ENCODE results near the gene INTS3.

The INTS3 gene

DNA sequence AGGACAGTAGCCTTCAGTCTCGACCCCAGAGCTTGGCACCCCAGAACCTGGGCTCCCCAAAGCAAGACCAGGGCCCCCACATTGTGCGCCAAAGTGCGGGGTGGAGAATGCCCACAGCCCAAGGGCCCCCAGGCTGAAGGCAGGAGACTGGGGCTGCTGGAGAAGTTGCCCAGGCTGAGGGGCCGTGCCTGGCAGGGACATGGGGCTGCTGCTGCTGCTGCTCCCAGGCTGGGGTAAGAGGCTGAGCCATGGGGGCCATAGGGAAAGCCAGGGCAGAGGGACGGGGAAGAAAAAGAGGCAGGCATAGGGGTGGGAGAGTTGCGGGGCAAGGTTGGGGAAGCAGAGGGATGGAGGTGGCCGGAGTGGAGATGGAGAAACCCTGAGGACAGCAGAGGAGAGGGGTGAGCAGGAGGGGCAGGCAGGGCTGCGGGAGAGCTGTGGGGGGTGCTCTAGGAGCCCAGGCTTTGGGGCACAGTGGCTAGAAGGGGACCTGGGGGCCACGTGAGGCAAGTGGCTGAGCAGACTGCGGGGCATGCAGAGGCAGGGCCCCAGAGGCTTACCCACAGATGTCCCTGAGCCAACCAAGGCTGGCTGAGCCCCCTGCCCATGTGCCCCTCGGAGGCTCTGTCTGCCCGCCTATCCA is 66.2 kb downstream of the INTS3 start:
- FAIRE-seq, result no peak
- DNase-seq (ENCODE audit: extremely low spot score, insufficient read length, low read depth), result no peak

- no peak for FAIRE-seq
- no peak for DNase-seq (ENCODE audit: extremely low spot score, insufficient read length, low read depth)
Observed at GRCh38 chr1:153794624-153795329, 66.9 kb downstream of the INTS3 start.

GRCh38 chr1:153795330-153795837 is 67.5 kb downstream of the INTS3 start:
- DNase-seq (ENCODE audit: extremely low spot score, insufficient read length, low read depth) (no peak), FAIRE-seq (no peak)

DNA sequence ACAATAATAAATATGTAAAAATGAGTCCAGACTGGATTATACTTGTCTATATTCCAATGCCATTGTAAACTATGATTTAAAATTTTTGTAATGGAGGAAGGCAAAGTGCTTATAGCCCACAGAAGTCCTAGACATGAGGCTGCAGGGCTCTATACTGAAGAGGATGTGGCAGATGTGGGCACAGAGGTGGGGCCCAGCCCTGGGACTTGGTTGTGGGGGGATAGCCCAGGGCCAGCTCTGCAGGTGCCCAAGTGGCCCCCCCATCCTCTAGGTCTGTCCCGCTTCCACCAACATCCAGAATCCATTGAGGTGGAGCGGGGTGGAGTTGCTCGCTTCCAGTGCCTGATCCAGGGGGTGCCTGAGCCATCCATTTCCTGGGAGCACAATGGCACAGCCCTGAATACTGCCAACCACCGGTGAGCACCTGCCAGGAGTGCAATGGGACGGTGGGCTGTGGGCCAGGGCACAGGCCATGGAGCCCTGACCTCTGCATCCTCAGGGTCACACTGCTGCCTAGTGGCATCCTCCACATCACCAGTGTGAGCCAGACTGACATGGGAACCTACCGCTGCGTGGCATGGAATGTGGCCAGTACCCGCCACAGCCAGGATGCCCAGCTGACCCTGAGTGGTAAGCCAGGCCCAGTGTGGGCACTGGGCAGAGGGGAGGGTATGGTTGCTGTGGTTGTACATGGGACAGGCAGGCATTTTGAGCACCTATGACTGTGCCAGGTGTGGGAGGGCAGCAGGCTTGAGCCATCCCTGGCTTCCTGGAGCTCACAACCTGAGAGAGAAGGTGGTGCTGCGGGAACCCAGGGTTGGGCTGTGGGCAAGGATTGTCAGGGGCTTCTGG is 68.3 kb downstream of the INTS3 start:
- no peak for FAIRE-seq
- no peak for DNase-seq (ENCODE audit: extremely low spot score, insufficient read length, low read depth)

DNA sequence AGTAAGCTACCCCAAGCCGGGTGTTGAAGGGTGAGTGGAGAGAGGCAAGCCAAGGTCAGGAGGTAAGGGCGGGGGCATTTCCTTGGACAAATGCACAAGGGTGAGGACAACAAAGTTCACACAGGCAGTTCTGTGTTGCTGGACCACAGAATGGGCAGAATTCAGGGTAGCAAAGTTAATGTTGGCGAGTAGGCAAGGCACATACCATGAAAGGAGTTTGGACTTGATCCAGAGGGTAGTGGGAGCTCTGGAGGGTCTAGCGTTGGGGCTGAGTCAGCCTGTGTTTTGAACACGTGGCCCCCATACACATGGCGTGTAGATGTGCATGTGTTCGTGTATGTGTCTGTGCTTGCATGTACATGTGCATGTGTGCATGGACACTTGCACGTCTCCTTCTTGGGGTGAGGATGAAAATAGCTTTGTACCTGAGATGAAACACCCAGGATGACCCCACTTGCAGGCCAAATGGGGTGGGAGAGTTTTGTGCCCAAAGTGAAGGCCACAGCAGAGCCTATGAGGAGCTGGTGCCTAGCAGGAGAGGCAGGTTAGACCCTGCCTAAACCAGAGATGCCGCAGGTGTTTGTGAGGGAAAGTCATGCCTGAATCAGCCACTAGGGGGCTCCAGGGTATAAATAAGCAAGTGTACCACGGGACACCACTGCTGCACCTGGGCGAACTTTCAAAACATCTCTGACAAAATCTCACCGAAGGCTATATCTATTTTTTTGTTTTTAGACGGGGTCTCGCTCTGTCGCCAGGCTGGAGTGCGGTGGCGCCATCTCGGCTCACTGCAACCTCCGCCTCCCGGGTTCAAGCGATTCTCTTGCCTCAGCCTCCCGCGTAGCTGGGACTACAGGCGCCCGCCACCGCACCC is 69.2 kb downstream of the INTS3 start:
- FAIRE-seq (peak; percentile 89), DNase-seq (ENCODE audit: extremely low spot score, insufficient read length, low read depth) (peak; percentile 68)

DNA sequence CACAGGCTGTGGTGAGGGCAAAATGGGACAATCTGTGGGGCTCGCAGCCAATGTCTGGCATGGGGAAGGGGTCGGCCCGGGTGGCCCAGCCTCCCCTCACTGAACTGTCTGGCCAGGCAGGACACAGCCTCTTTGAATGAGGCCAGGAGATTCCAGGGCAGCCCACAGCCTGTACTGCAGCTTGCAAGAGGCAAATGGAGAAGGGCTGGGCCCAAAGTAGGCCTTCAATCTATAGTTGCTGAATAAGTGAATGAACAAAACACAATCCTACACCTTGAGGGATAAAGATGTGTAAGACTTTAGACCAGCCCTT is 70.6 kb downstream of the INTS3 start:
- FAIRE-seq, result no peak
- DNase-seq (ENCODE audit: extremely low spot score, insufficient read length, low read depth), result no peak

DNA sequence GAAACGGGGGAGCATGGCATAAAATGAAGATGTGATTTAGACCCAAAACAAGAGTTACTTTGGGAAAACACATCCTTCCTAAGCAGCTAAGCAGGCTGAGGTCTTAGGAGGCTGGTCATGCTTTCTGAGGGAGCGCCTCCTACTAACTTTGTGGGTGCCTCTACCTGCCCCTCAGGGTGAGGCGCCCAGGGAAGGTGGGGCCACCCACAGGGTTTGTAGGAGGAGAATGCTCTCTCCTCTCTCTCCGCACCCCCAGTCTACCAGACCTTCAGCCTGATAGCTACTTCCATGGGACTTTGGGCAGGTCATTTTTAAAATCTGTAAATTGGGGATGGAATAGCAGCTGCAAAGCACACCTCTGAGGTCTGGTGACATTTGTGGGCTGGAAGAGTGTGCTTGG is 71.2 kb downstream of the INTS3 start:
- DNase-seq (ENCODE audit: extremely low spot score, insufficient read length, low read depth) (no peak), FAIRE-seq (no peak)

DNA sequence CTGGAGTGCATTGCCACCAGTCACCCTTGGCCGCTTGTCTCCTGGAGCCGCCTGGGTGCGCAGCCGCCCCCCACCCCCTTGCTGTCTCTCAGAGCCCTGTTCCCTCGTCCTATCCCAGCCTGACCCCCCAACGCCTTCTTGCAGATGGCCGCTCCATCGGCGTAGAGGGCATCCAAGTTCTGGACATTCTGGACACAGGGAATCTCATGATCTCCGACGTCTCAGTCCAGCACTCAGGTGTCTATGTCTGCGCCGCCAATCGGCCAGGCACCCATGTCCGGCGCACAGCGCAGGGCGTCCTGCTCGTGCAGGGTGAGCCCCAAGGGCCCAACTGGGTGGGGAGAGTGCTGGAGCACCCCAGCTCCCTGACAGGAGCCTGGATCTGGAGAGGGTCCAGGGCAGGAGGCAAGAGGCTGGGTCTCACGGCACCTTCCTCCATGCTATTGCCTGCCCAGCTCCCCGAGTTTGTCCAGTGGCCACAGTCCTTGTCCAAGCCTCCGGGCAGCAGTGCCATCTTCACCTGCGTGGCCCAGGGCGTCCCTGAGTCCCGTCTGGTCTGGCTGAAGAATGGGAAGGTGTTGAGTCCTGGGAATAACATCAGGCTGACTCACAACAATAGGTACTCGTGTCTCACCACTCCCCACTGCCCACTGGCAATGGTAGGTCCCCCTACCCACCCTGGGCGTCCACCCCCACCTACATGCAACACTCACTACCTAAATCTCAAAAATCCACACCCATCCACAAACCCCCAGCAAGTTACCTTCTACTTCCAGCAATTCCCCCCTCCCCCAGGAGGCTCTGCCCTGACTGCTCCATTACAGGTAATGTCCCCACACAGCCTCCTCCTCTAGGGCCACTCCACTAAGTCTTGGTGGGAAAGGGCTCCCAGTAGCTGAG is 72.0 kb downstream of the INTS3 start:
- no peak for FAIRE-seq
- no peak for DNase-seq (ENCODE audit: extremely low spot score, insufficient read length, low read depth)

- FAIRE-seq (no peak), DNase-seq (ENCODE audit: extremely low spot score, insufficient read length, low read depth) (no peak)
Observed at GRCh38 chr1:153800516-153800915, 72.7 kb downstream of the INTS3 start.

DNA sequence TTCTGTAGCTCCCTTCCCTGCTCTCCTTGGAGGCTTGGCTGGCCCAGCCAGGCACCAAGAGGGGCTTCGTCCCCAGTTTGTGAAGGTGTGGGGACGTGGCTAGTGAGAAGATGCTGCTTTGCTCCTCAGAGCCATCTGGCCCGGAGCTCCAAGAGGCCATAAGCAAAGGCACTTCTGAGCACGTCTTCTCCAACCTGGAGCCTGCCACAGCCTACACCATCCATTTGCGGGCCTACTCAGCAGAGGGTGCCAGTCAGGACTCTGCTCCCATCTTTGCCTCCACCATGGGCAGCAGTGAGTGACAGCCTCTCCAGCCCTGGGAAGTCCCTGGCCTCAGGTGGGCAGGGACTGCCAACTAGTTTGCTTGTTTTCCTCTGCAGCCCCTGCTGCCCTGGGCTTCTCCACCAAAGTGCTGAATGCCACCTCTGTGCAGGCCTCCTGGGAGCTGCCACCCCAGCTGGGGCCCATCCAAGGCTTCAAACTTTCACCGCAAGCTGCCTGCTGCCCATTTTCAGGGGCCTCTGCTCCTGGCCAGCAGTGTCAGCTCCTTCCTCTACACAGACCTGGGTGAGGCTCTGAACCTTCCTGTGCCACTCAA is 73.3 kb downstream of the INTS3 start:
- FAIRE-seq, result no peak
- DNase-seq (ENCODE audit: extremely low spot score, insufficient read length, low read depth), result no peak

GRCh38 chr1:153801786-153802697 is 74.2 kb downstream of the INTS3 start:
- DNase-seq (ENCODE audit: extremely low spot score, insufficient read length, low read depth) (no peak), FAIRE-seq (no peak)

DNA sequence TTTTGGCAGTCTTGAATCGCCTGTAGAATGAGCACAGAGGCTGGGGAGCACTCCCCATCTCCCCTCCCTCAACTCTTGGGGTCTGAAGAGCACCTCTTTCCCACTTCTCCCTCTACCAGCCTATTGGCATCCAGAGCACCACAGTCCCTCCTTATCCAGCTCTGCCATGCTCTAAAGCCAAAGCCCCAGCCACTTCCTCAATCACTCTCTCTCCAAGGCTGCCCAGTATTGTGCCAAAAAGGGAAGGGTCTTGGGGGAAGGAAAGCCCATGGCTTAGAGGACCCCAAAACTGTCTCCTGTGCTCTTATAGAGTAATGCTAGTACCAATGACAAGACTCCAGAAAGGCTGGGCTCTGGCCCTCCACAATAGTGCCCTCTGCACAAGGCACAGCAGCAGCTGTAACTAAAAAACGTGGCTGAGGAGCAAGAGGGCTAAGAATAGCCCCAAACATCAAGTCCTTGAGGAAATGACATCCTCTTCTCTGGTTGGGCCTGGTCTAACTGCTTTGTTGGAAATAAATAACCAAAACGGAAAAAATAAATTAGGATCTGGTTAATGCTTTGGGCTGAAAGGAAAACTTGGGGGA is 75.7 kb downstream of the INTS3 start:
- DNase-seq (ENCODE audit: extremely low spot score, insufficient read length, low read depth) (no peak), FAIRE-seq (no peak)

DNA sequence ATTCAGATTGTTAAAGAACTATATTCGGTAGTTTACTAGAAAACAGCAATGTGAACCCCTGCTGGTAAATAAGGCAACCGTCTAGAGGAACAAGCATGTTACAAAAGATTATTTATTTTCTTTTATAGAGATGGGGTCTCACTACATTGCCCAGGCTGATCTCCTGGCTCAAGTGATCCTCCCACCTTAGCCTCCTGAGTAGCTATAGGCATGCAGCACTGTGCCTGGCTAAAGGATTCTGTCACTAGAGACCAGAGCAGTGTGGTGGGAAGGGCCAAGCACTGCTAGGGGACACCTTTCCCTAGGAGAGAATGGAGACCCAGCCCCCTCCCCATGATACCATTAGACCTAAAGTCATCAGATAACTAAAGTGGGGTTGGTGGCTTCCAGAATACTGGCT is 76.3 kb downstream of the INTS3 start:
- FAIRE-seq, result no peak
- no peak for DNase-seq (ENCODE audit: extremely low spot score, insufficient read length, low read depth)

DNA sequence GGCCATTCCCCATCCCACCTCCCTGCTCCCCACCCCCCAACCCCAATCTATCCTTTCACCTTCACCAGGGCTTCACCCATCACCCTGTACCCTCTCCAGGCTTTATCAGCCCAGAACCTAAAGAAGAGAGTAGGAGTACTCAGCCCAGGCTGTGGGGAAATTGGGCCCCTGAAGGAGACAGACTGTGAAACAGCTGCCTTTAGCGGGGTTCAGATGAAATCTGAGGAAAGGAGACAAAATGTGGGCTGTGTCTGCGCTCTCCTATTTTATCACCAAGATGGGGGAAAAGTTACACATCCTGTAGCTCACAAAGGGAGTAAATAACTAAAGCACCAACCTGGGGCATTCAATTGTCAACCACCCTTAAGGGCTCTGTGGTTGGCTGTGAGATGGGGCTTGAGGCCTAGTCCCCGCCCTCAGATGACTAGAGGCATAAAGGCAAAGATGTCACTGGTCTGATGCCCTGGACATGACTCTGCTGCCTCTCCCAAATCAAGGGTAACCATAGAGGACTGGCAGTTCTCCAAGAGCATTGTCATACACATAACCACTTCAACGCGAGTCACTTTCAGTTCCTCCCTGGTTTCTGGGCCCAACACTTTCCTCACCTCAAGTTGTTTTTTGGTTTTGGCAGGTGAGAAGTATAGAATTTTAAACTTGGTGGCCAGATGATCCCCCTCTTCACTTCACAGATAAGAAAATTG is 77.3 kb downstream of the INTS3 start:
- FAIRE-seq (peak; percentile 99), DNase-seq (ENCODE audit: extremely low spot score, insufficient read length, low read depth) (peak; percentile 88)

DNA sequence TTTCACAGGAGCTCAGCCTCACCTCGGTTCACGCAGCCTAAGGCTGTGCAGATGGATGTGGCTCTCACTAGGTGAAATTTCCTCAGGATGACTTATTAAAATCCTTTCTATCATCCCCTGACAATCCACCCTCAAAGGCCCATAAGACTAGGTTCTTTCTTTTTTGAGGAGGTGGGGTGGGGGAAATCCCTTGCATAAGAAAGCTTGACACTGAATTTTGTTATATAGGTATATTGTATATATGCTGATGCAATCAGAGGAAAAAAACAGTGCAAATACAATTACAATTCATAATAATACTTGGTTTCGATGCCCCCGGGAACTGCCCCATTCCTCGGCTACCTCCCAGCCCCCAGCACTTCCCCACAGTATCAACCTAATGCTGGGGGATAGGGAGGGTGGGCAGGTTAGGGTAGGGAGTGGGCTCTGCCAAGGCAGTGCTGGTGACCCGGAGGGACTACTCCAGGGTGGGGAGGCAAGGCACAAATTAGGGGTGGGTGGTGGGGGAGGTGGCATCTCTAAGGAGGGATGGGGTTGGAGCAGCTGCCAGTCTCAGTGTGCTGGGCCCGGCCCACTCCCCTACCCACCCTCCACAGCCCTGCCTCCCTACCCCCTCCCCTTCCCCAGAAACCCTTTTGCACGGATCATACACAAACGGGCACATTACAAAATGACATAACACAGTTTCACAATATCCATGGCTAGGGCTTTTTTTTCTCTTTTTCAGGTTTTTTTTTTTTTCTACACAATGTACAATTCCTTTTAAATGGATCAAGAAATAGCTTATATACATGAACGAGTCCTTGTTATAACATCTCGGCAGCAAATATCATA is 78.3 kb downstream of the INTS3 start:
- DNase-seq (ENCODE audit: extremely low spot score, insufficient read length, low read depth), result no peak
- FAIRE-seq, result no peak

All from GM18507 (cell line).